Amygdala (tissue), 56 donors: ENCODE results near the gene KCNIP3.
A peak's percentile ranks its signal among the peaks of the same experiment; 100 is the strongest.
"Not testable (repeated sequence)": the region's sequence is repeated elsewhere in the genome, so short reads cannot be mapped to it uniquely, and the experiment has no call there.

Experiments
- DNase-seq, 56 donors: peaks; one replicate each; lab custom pipeline; 2025; lab: John Stamatoyannopoulos, UW

The KCNIP3 gene

GRCh38 chr2:95355486-95355885, 58.3 kb downstream of the KCNIP3 start:
- not testable (repeated sequence) for DNase-seq

GRCh38 chr2:95356821-95357700, 59.9 kb downstream of the KCNIP3 start:
- DNase-seq: no peak

- no peak for DNase-seq
These were observed 60.7 kb downstream of the KCNIP3 start for GRCh38 chr2:95357717-95358280.

- no peak for DNase-seq
These were observed 61.9 kb downstream of the KCNIP3 start for GRCh38 chr2:95359031-95359430.

- no peak for DNase-seq
These were observed 62.4 kb downstream of the KCNIP3 start for GRCh38 chr2:95359501-95359930.

- no peak for DNase-seq
These were observed 64.3 kb downstream of the KCNIP3 start for GRCh38 chr2:95361216-95361980.

- no peak for DNase-seq
These were observed 65.3 kb downstream of the KCNIP3 start for GRCh38 chr2:95362486-95362885.

GRCh38 chr2:95366514-95366913, 69.4 kb downstream of the KCNIP3 start:
- DNase-seq: no peak

GRCh38 chr2:95372216-95372829, 75.2 kb downstream of the KCNIP3 start:
- DNase-seq: no peak

GRCh38 chr2:95372845-95373244, 75.7 kb downstream of the KCNIP3 start:
- DNase-seq: no peak

GRCh38 chr2:95374029-95374428, 76.9 kb downstream of the KCNIP3 start:
- DNase-seq: no peak

- no peak for DNase-seq
These were observed 77.3 kb downstream of the KCNIP3 start for GRCh38 chr2:95374451-95374920.

- DNase-seq: peak in 1 of 56 donors; percentile 7
These were observed 77.8 kb downstream of the KCNIP3 start for GRCh38 chr2:95374921-95375471.

- DNase-seq: no peak
These were observed 78.5 kb downstream of the KCNIP3 start for GRCh38 chr2:95375532-95376150.

- no peak for DNase-seq
These were observed 79.4 kb downstream of the KCNIP3 start for GRCh38 chr2:95376311-95377215.

GRCh38 chr2:95377216-95378123, 80.3 kb downstream of the KCNIP3 start:
- DNase-seq: no peak

GRCh38 chr2:95378281-95378680, 81.1 kb downstream of the KCNIP3 start:
- not testable (repeated sequence) for DNase-seq

- no peak for DNase-seq
These were observed 82.3 kb downstream of the KCNIP3 start for GRCh38 chr2:95379371-95379831.
